ENCODE data around the gene HRAS. TPM values are rescaled to one million over a fixed set of nuclear protein-coding genes. Genes with fewer than 3 reads are reported as not detected.

Gene HRAS
- total RNA-seq, 1 donor from 2014 or later, result 93.5 TPM

GRCh38 chr11:529728-530411, 5.5 kb downstream of the HRAS start:
- H3K4me3 Mint-ChIP-seq, result peak overlapping the region; percentile 54
- H3K4me1 Mint-ChIP-seq, result no peaks in the 10 kb centered on the region
- no peaks in the 10 kb centered on the region for H3K36me3 Mint-ChIP-seq (ENCODE audit: low read depth)
- H3K27ac Mint-ChIP-seq (ENCODE audit: unreplicated experiment), result no peak overlapping the region
- no peaks in the 10 kb centered on the region for H3K9me3 Mint-ChIP-seq
- no peak for TF ChIP-seq CTCF (conservative IDR thresholded peaks at IDR 0.05)
- no peak for DNase-seq (ENCODE audit: low read depth, low spot score)
- no peaks in the 10 kb centered on the region for H3K27me3 Mint-ChIP-seq (ENCODE audit: low read depth)

- no peak for DNase-seq (ENCODE audit: low read depth, low spot score)
Observed at GRCh38 chr11:528815-529727, 6.3 kb downstream of the HRAS start.

GRCh38 chr11:528166-528814, 7.1 kb downstream of the HRAS start:
- no peak for TF ChIP-seq CTCF (conservative IDR thresholded peaks at IDR 0.05)
- no peaks in the 10 kb centered on the region for H3K9me3 Mint-ChIP-seq
- no peak for DNase-seq (ENCODE audit: low read depth, low spot score)
- no peak overlapping the region for H3K4me3 Mint-ChIP-seq
- H3K36me3 Mint-ChIP-seq (ENCODE audit: low read depth), result no peaks in the 10 kb centered on the region
- H3K4me1 Mint-ChIP-seq, result no peaks in the 10 kb centered on the region
- no peak overlapping the region for H3K27ac Mint-ChIP-seq (ENCODE audit: unreplicated experiment)
- no peaks in the 10 kb centered on the region for H3K27me3 Mint-ChIP-seq (ENCODE audit: low read depth)

More at GRCh38 chr11:528815-529727, 6.3 kb downstream of the HRAS start:
- Mint-ChIP-seq H3K36me3 (ENCODE audit: low read depth) (no peaks in the 10 kb centered on the region), H3K27me3 (ENCODE audit: low read depth) (no peaks in the 10 kb centered on the region), H3K4me1 (no peaks in the 10 kb centered on the region), H3K9me3 (no peaks in the 10 kb centered on the region), H3K27ac (ENCODE audit: unreplicated experiment) (no peak overlapping the region), H3K4me3 (no peak overlapping the region)
- no peak for TF ChIP-seq CTCF (conservative IDR thresholded peaks at IDR 0.05)

GRCh38 chr11:526192-526591, 9.2 kb downstream of the HRAS start:
- no peak for TF ChIP-seq CTCF (conservative IDR thresholded peaks at IDR 0.05)
- no peak for DNase-seq (ENCODE audit: low read depth, low spot score)
- H3K9me3 Mint-ChIP-seq, result no peaks in the 10 kb centered on the region
- H3K4me1 Mint-ChIP-seq, result no peaks in the 10 kb centered on the region
- H3K36me3 Mint-ChIP-seq (ENCODE audit: low read depth), result no peaks in the 10 kb centered on the region
- no peaks in the 10 kb centered on the region for H3K27me3 Mint-ChIP-seq (ENCODE audit: low read depth)
- no peak overlapping the region for H3K4me3 Mint-ChIP-seq
- no peak overlapping the region for H3K27ac Mint-ChIP-seq (ENCODE audit: unreplicated experiment)

GRCh38 chr11:521177-521688, 14.1 kb downstream of the HRAS start:
- peaks cover 21% of the 10 kb centered on the region for H3K36me3 Mint-ChIP-seq (ENCODE audit: low read depth)
- H3K9me3 Mint-ChIP-seq, result peaks cover 3% of the 10 kb centered on the region
- H3K4me3 Mint-ChIP-seq, result no peak overlapping the region
- no peak overlapping the region for H3K27ac Mint-ChIP-seq (ENCODE audit: unreplicated experiment)
- H3K27me3 Mint-ChIP-seq (ENCODE audit: low read depth), result no peaks in the 10 kb centered on the region
- DNase-seq (ENCODE audit: low read depth, low spot score), result no peak
- TF ChIP-seq CTCF (conservative IDR thresholded peaks at IDR 0.05), result no peak
- peaks cover 4% of the 10 kb centered on the region for H3K4me1 Mint-ChIP-seq

Data from neural crest cell (in vitro differentiated cells).